Fibroblast of the conjunctiva (primary cell): ENCODE results near the gene PDE1A.
A peak's percentile ranks its signal among the peaks of the same experiment; 100 is the strongest.

Experiments
- DNase-seq: peaks from one replicate; pipeline ENCODE4 v3.0.0-alpha.2; 2010; ENCODE audit warnings: low read depth

The PDE1A gene

GRCh38 chr2:182426918-182427240 lies at the start of gene PDE1A:
TSS of gene PDE1A (minus strand) at chr2:182427036.
- no peak for DNase-seq

- no peak for DNase-seq
These were observed 46.8 kb upstream of the PDE1A start for GRCh38 chr2:182473635-182474034.

- no peak for DNase-seq
These were observed 36.9 kb upstream of the PDE1A start for GRCh38 chr2:182463760-182464159.

- no peak for DNase-seq
These were observed 29.9 kb upstream of the PDE1A start for GRCh38 chr2:182456784-182457183.

- no peak for DNase-seq
These were observed 25.7 kb upstream of the PDE1A start for GRCh38 chr2:182452456-182452990.

- DNase-seq, result no peak
These were observed 21.5 kb upstream of the PDE1A start for GRCh38 chr2:182448371-182448770.

- DNase-seq, result no peak
These were observed 21.0 kb upstream of the PDE1A start for GRCh38 chr2:182447863-182448262.

GRCh38 chr2:182447163-182447562 lies 20.3 kb upstream of the PDE1A start:
- no peak for DNase-seq

- DNase-seq, result no peak
These were observed 19.3 kb upstream of the PDE1A start for GRCh38 chr2:182446087-182446486.

GRCh38 chr2:182445391-182445965 lies 18.6 kb upstream of the PDE1A start:
- no peak for DNase-seq

GRCh38 chr2:182444806-182445205 lies 18.0 kb upstream of the PDE1A start:
- no peak for DNase-seq

GRCh38 chr2:182444170-182444569 lies 17.3 kb upstream of the PDE1A start:
- DNase-seq, result no peak

- no peak for DNase-seq
These were observed 9.4 kb upstream of the PDE1A start for GRCh38 chr2:182436252-182436651.

GRCh38 chr2:182435754-182436153 lies 8.9 kb upstream of the PDE1A start:
- DNase-seq, result peak; percentile 38

GRCh38 chr2:182432051-182432450 lies 5.2 kb upstream of the PDE1A start:
- no peak for DNase-seq

GRCh38 chr2:182428476-182428875 lies 1.6 kb upstream of the PDE1A start:
- DNase-seq, result no peak

- no peak for DNase-seq
These were observed 536 bp downstream of the PDE1A start for GRCh38 chr2:182426082-182426917.

- no peak for DNase-seq
These were observed 4.0 kb downstream of the PDE1A start for GRCh38 chr2:182422864-182423263.

GRCh38 chr2:182420669-182421068 lies 6.2 kb downstream of the PDE1A start:
- DNase-seq, result no peak

- no peak for DNase-seq
These were observed 10.0 kb downstream of the PDE1A start for GRCh38 chr2:182416861-182417260.

- no peak for DNase-seq
These were observed 10.6 kb downstream of the PDE1A start for GRCh38 chr2:182416191-182416590.

- DNase-seq, result no peak
These were observed 11.1 kb downstream of the PDE1A start for GRCh38 chr2:182415771-182416170.

- no peak for DNase-seq
These were observed 14.0 kb downstream of the PDE1A start for GRCh38 chr2:182412858-182413257.

GRCh38 chr2:182410120-182410519 lies 16.7 kb downstream of the PDE1A start:
- DNase-seq, result no peak
